GM19025 (cell line): Measurements from ENCODE around the gene DHX15.

Experiments used
- ATAC-seq: cut with Tn5 transposase; IDR thresholded peaks from one replicate; pipeline ENCODE4 v1.9.1; 2021; ENCODE audit warnings: mild to moderate bottlenecking, low read depth, moderate library complexity; ENCODE audit not compliant: unreplicated experiment

DHX15 gene

DNA sequence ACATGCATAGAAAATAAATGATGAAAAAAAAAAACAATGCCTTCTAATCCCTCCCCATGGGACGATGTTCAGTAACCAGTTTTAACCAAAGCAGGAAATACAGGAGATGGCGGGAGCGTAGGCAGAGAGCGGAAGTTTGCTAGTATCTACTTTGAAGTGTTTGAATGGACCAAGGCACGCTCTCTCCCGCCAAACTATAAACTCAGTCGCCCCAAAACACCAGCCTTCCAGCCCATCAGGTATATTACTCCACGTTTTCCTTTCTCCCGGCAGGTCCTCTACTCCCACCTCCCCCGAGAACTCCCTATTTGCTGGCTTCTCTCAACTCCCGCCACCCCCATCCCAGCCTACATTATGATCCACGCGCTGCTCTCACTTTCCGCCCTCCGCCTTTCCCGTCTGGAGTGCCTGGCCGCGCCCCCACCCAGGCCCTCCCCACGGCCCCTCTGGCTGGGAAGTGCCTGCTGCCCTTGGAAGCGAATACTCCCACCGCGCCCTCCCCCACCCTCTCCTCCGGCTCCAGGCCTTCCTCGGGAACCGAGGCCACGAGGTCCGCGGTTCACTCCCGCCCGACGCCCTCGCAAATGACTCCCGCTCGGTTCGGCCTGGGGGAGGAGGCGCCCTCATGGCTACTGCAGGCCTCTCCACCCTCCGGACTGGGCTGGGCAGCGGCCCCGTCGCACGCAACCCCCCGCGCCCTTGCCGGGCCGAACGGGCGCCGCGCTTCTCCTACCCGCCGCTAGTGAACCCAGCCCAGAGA is 723 bp downstream of the DHX15 start:
- no peak for ATAC-seq

DNA sequence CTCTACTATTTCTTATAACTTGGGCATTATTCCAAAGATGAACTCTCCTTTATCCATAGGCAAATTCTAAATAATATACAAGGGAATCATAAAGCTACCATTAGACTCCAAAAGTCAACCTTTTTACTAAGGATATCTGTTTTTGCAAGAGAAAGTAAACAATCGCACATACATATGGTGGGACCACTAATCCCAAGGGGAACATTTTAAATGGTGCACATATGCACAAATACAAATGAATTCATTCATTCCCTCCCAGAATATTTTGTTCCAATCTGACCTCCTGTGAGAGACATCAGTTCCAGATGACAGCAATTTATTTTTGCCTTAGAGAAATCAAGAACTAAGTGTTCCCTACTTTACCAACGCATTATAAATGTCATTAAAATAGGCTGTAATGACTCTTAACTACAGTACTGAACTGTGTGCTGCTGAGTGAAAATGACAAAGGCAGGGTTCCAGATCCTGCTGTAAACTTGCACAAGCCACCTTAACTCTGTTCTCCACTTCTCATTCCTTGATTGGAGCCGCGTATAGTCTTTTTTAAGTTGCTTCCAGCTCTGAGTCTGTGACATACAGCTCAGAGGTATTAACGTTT is 2.0 kb downstream of the DHX15 start:
- no peak for ATAC-seq

DNA sequence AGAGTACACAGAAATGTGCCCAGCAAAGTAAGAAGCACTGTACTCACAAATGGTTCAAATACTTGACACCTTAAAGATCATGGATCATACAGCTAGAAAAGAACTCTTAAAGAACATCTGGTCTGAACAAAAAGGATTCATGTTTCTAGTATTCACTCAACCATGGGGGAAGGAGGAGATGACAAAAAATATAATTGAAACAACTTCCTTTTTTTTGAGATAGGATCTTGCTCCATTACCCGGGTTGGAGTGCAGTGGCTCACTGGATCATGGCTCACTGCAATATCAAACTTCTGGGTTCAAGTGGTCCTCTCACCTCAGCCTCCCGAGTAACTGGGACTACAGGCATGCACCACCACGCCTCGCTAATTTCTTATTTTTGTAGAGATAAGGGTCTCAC is 6.0 kb downstream of the DHX15 start:
- no peak for ATAC-seq

DNA sequence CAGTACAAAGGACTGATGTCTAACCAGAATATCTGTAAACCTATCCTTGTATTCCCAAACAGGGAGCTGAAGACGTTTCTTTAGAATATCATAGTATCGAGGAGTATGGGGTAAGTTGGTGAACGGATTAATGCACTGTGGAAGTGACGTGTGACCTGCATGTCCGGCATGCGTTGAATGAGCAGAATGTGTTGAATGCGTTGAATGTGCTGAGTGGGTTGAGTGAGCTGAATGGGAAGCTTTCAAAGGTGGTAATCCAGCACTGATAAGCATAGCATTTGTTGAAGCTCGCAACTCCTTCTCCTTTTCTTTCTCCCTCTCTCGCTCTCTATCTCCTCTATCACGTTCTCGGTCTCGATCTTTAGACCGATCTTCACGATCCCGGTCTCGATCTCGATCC is 8.1 kb downstream of the DHX15 start:
- no peak for ATAC-seq

DNA sequence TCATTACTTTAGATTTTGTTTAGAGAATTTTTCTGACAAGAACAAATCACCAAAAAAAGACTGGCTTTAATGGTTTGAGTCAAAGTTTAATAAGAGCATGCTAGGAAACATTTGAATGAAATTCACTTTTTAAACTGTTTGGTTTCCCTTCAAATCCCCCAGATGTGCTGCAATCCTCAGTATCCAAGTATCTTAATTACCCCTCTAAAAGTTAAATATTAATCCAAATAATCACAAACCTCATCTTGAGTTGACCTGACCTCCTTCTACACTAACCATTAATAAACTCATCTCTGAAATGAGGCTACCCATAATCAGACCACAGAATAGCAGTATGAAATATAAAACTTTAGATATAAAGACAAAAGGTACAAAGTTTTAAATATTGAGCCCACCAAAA is 10.1 kb downstream of the DHX15 start:
- no peak for ATAC-seq

DNA sequence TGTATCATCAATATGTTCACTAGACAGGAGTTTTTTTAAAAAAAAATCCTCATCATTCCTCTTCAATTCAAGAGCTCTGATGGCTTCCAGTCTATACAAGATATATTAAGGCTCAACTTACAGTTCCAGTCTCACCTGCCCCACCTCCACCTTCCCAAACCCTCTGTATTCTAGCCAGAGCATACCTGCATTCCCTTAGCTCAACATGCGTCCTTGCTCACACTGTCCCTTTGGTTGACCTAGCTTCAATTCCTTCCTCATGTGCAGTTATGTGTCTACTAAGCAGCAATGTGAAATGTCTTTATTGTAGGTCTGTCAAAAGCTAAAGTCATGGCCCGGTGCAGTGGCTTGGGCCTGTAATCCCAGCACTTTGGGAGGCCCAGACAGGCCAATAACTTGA is 10.8 kb downstream of the DHX15 start:
- ATAC-seq: no peak

DNA sequence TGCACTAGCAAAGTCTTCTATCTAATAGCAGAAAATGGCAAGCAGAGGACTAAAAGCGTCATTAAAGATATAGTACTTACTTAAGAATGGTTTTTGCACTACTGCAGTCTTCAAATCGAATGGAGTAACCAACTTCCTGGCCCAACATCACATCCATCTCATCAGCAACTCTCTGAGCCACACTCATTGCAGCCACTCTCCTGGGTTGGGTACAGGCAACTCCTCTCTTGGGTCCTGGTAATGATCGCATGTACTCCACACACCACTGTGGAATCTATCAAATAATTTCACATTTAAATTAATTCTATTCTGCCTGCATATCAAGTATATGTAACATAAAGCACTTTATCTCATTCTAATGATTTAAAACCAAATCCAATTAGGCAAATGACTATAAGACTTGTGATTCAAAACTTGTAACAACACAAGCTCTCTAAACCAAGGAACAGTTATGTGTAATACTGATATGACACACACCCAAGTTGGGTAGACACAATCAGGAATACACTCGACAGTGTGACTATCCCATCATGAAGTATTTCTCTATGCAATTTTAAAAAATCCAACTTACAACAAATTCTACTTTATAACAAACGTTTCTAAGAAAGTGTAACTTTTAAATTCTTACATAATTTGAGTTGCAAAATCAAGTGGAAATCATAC is 13.6 kb downstream of the DHX15 start:
- ATAC-seq: no peak

DNA sequence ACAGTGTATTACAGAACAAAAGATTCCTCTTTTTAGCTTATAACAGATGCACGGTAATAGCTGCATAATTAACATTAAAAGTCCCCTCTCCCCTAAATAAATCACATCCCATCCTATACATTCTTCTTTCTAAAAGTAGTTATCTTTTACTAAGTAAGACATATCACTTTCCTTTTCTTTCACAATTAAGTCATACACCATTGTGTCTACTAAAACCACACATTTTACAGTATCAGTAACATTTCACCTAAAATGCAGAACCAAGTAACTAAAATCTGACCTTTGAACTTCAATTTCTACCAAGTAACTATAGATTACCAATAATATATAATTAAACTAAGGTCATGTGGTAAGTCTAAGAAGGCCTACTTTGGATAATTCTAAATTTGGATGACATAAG is 14.2 kb downstream of the DHX15 start:
- ATAC-seq: no peak

DNA sequence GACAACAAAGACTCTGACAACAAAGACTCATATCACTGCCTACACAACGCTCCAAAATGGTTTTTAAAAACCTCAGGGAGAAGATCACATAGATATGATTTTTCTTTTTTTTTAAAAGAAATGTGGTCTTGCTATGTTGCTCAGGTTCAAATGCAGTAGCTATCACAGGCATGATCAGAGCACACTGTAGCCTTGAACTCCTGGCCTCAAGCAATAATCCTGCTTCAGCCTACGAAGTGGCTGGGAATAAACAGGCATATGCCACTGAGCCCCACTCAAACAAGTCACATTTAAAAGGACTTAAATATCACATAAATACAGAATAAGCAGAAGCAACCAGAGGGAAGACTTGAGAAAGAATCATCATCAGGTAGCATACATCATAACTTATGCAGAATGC is 14.7 kb downstream of the DHX15 start:
- no peak for ATAC-seq

DNA sequence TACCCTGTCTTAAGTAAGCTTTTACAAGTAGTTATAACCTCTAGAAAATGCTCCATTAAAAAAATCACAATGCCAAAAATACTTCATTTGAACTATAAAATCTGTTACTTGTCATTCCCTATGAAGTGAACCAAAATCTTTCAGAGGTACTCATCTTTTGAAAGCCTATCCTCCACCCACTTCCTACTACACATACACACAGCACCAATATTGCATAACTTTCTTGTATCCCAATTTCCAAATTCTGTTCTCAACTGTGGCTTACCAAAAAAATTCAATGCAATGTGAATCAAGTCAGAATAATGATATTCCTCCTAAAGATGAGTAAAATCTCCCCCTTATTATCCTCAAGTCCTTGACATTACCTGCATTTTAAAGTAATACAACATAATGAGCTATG is 15.9 kb downstream of the DHX15 start:
- no peak for ATAC-seq

DNA sequence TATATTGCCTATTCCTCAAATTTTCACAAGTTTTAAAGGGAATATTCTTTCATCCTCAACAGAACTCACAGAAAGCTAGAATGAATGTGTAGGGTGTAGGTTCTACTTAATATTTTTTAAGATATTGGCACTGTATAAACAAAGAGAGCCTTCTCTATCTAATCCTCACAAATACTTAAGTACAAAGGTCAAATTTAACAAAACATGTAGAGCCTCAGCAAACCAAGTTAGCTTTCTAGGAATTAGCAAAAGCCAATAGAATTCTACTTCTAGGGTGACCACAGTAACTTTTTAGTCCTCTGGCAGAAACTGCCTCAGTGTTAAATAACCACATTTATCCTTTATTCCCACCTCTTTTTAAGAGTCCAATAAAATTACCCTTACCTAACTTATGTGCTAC is 19.3 kb downstream of the DHX15 start:
- ATAC-seq: no peak

DNA sequence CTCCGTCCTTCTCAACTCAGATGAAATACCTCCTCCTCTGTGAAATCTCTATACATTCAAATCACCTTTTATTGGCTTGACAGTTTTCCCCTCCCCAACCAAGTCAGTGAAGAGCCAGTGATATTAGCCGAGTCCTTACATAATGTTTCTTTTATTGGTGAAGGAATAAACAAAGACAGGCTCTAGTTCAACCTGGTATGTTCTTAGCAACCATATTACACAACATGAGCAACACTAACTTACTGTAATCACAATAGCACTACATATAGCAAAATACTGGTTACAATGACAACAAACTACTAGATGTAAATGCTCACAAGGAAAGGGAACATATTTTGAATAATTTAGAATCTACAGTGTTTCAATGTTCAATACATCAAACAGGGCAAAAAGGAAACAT is 19.9 kb downstream of the DHX15 start:
- ATAC-seq: no peak

DNA sequence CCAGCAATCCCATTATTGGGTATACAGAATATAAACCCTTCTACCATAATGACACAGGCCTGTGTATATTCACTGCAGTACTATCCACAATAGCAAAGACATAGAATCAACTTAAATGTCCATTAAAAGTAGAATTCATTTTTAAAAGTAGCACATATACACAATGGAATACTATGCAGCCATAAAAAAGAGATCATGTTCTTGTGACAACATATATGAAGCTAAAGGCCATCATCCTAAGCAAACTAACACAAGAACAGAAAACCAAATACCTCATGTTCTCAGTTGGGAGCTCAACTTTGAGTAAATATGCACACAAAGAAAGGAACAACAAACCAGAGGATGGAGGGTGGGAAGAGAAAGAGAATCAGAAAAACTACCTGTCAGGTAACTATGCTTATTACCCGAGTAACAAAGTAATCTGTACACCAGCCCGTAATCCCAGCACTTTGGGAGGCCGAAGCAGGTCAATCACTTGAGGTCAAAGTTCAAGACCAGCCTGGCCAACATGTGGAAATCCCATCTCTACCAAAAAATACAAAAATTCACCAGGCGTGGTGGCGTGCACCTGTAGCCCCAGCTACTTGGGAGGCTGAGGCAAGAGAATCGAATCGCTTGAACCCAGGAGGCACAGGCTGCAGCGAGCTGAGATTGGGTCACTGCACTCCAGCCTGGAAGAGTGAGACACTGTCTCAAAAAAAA is 22.8 kb downstream of the DHX15 start:
- ATAC-seq: no peak

DNA sequence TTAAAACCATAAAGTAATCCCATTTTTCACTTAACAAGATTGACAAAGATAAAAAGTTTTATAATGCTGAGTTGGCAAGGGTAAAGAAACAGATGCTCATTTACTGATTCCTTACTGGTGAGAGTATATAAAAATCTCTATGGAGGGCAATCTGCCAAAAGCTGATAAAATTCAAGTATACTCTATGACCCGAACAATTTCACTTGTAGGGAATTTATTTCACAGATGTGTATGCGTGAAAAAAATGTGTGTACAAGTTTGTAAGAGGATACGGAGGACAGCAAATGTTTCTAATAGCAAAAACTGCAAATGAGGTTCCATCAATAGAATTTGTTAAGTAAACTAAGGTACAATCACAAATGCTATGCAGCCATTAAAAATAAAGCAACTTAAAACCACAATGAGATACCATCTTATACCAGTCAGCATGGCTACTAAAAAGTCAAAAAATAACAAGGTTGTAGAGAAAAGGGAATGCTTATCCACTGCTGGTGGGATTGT is 23.4 kb downstream of the DHX15 start:
- no peak for ATAC-seq

DNA sequence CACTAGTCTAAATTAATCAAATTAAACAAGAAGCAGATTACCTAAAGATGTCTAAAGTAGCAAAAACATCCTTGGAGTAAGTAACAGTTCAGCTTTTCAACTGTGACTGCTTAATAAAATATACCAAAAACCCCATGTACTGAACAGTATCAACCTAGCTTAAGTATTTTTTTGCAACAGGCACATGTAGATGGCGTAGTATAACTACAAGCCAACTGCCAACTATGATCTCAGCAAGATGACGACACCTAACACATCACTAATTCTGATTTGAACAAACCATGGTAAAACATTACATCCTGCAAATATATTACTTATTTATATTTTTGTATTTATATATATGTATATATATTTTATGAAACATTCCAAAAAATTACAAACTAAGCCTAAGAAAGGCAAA is 24.5 kb downstream of the DHX15 start:
- no peak for ATAC-seq

DNA sequence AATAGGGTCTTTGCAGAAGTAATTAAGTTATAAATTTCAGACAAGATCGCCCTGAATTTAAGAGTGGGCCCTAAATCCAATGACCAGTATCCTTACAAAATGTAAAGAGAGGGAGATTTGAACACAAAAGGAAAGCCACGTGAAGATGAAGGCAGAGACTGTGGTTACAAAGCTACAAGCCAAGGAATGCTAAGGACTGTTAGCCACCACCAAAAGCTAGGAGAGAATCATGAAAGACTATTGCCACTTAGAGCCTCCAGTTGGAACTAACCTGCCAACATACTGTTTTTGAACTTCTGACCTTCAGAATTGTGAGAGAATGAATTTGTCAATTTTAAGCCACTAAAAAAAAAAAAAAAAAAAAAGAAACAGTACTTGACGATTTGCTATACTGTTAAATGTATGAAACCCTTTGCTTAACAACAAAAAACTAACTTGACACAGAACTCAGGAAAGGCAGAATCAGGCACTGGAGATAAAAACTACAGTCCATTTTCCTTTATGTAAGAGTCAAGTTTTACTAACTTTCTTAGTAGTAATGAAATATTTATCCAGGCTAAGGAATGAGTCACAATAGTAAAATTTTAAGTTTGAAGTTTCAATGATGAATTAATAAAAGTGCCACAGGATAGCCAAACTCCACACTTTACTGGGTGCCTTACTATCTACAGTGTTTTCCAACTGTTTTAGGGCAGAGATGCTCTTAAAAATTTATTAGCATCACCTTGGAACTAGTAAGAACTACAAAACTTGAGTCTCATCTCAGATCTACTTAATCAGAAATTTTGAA is 25.1 kb downstream of the DHX15 start:
- ATAC-seq: no peak

DNA sequence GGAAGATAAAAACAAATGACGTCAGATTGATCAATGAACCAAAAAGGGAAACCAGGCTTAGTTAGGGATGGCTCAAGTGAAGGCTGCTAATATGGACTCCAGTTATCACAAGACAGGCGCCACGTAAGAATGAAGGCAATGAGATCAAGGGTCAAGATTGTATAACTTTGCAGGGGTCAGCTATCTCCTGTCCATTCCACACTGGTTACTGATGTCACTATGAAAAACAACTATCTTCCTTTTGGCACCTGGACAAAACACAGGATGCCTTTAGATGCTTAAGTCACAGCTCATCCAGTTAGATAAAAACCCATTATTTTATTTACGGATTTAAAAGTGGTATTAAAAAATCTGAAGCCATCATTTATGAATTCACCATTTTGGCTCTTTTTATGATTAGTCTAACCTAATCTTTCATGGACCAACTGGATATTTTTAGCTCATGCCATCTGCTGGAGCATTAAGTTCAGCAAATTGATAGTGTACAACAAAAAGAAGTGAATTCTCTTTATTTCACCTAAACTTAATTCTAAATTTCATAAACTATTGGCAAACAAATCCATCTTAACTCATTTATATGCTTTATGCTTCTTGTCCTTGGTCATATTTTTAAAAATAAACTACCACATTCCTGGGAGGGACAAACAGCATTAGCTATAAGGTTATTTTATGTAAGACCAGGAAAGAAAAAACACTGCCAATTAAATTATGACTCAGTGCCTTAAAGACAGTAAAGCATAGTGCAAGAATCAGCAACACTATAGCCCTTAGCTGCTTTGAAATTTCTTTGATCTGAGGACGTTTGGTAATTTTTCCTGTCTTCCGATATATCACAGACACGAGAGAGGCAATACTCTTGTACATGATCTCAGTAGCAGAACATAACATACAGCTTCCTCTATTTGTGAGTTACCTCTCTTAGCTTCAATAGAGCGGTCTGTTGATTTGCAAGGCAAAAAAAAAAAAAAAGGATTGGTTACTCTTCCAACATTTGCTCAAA is 27.0 kb downstream of the DHX15 start:
- no peak for ATAC-seq

DNA sequence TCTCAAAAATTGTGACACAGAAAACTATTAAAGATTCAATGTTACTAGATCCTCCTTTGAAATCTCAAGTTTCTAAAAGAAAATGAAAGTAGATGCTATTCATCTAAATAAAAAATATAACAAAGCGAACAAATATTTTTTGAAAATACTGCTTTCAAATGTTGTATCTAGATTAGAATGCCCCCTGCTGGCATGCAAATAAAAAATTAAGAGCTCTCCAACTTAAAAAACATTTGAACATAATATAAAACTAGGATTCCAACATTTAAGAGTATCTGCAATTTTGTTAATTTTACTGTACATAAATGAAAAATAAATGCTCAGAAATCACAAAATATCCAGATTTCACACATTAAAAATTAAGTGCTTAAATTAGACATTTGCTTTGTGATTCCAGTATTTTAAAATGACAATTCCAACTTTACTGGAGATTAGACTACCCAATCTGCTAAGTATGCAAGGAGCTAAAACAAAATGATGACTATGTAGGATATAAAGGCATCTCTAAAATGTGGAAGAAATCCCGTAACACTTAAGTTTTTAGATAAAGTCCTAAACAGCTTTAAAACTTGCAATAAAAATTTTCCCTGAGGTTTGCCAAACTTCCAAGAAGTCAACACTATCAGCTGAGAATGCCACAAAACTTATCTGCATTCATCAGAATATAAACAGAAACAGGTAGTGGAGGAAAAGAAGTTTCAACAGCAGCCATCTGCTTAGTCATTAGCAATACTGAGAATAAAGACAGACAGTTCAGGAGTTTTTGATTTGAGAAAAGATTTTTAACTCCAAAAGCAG is 32.7 kb downstream of the DHX15 start:
- no peak for ATAC-seq
